GM12873 (cell line): ENCODE measurements around the gene SAV1.

Experiments
- TF ChIP-seq, protein P1 (sequence below): IDR thresholded peaks from 2 replicates; pipeline ENCODE4 v1.5.1; 2012; ENCODE audit warnings: low read depth, mild to moderate bottlenecking, moderate library complexity, low read length, control low read depth; ENCODE audit not compliant: insufficient read depth; ENCODE audit errors: missing control alignments

Gene SAV1

GRCh38 chr14:50658203-50658602 lies 9.9 kb downstream of the SAV1 start:
- TF ChIP-seq, protein P1, sequence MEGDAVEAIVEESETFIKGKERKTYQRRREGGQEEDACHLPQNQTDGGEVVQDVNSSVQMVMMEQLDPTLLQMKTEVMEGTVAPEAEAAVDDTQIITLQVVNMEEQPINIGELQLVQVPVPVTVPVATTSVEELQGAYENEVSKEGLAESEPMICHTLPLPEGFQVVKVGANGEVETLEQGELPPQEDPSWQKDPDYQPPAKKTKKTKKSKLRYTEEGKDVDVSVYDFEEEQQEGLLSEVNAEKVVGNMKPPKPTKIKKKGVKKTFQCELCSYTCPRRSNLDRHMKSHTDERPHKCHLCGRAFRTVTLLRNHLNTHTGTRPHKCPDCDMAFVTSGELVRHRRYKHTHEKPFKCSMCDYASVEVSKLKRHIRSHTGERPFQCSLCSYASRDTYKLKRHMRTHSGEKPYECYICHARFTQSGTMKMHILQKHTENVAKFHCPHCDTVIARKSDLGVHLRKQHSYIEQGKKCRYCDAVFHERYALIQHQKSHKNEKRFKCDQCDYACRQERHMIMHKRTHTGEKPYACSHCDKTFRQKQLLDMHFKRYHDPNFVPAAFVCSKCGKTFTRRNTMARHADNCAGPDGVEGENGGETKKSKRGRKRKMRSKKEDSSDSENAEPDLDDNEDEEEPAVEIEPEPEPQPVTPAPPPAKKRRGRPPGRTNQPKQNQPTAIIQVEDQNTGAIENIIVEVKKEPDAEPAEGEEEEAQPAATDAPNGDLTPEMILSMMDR, result no peak

- TF ChIP-seq, protein P1, result no peak
These were observed 10.4 kb downstream of the SAV1 start for GRCh38 chr14:50657753-50658152.

DNA sequence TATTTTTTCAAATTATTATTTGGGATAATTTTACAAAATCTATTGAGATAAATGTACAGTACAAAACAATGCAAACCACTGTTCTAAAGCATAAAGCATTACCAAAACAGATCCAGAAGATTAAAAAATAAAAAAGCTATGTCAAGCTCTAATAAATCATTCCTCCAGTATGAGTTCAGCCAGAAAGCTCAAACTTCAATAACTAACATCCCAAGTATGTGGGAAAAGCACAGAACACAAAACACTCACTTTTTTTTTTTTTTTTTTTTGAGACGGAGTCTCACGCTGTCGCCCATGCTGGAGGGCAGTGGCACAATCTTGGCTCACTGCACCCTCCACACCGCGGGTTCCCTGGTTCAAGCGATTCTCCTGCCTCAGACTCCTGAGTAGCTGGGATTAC lies 11.3 kb downstream of the SAV1 start:
- TF ChIP-seq, protein P1, result no peak

GRCh38 chr14:50649691-50650090 lies 18.4 kb downstream of the SAV1 start:
- TF ChIP-seq, protein P1, result no peak

- TF ChIP-seq, protein P1, result no peak
These were observed 20.4 kb downstream of the SAV1 start for GRCh38 chr14:50647753-50648152.

DNA sequence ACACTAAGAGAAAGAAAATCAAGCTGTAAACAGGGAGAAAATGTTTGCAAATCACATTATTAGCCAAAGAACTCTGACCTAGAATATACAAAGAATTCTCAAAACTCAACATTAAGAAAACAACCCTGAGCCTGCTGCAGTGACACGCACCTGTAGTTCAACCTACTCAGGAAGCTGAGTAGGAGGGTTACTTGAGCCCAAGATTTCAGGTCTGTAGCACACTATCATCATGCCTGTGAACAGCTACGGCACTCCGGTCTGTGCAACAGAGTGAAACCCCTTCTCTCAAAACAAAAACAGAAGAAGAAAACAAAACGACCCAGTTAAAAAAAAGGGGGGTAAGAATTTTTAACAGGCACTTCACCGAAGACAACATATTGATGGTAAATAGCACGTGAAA lies 20.8 kb downstream of the SAV1 start:
- TF ChIP-seq, protein P1, result no peak

DNA sequence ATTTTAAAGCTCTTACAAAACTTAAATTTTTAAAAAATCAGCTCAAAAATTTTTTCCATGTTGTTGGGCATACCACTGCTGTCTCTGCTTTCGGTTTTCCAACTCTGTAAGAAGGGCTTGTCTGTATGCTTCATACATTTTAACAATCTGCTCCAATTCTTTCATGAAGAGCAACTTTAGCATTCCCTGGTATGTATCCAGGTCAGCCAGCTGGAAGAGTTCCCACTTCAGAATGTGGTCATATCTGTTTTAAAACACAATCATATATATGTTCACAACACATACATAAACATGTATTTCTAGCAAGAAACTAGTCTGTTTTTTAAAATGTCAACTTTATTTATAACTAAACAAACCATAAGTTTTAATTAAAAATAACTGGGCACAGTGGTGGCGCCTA lies 33.0 kb downstream of the SAV1 start:
- TF ChIP-seq, protein P1, result no peak
